GM21515 (cell line): Measurements from ENCODE around the gene BCL11A.

Source experiments
- ATAC-seq: cut with Tn5 transposase; IDR thresholded peaks from one replicate; pipeline ENCODE4 v1.9.1; 2021; ENCODE audit not compliant: unreplicated experiment

The BCL11A gene

GRCh38 chr2:60559880-60560279, 6.4 kb upstream of the BCL11A start:
- ATAC-seq = no peak

- ATAC-seq = no peak
Observed at GRCh38 chr2:60558536-60558935, 5.1 kb upstream of the BCL11A start.

GRCh38 chr2:60557486-60557864, 4.0 kb upstream of the BCL11A start:
- no peak for ATAC-seq

DNA sequence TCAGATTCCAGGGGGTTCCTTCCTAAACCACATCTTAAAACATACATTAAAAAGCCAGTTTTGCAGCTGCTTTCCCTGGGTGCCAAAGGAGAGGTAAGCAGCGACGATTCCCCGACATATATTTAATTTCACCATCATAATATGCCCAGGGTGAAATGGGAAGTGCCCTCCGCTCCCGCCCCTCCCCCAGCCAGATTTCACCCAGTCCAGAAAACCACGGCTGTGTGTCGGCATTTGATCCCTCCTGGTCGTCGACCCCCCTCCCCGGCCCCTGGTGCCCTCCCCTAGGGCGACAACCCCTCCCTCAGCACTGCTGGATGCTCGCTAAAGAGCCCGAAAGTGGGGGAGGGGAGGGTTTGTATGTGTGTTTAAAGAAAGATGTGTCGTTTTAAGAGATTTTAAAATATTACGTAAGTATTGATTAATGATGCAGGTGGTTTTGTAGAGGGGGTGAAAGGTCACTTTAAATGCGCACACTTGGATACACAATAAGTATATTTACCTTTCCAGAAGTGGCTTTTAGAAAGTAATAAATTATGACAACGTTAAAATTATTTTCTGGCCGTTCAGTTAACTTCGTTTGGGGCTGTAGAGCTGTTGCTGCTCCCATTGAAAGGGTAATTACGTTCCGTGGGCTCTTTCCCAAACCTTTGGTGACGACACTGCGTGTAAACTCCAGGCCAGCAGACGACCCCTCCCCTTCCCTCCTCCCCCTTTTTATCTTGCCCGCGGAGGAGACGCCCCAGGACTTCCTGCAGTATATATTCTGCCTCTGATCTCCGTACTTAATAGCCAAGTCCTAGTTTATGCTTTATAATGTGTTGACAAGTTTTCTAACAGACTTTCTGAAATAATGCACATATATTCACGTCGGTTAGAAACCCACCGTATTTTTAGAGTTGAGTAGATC, 3.4 kb upstream of the BCL11A start:
- ATAC-seq = no peak

GRCh38 chr2:60556175-60556574, 2.7 kb upstream of the BCL11A start:
- ATAC-seq = no peak

DNA sequence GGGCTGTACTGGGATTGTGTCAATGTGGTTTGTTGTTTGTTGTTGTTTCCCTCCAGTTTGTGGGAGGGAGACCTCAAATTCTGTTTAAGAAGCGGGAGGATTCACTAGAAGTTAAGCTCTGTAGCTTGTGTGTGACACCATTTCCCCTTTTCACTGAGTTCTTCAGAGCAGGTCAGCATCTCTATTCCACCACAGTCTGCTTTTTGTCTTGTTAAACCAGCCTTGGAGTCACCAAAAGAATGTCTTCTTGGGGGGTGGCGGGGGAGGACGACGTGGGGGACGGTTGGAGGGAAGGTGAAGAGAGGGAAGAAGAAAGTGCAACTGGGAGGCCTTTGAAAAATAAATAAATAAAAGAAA, 2.3 kb upstream of the BCL11A start:
- peak; percentile 8 for ATAC-seq

GRCh38 chr2:60555066-60555782, 1.8 kb upstream of the BCL11A start:
- peak; percentile 36 for ATAC-seq

DNA sequence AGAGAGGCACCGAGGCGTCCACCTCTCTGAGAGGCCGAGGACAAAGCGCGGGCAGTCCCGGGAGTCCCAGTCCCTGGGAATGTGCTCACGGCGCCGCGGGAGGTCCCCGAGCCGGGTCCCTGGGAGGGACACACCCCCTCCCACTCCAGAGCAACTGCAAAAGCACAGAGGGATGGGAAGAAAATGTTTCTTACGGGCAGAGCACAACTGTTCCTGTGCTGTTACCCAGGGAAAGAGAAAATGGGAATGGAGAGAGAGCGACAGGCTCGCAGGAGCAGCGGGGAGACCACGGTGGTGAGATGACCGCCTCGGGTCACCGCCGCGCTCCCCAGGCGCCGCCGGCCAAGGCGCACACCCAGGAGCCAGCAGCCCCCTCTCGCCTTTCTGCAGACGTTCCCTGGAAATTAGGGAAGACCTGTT, 1.2 kb upstream of the BCL11A start:
- no peak for ATAC-seq

GRCh38 chr2:60554074-60554645, 706 bp upstream of the BCL11A start:
- ATAC-seq = peak; percentile 18

DNA sequence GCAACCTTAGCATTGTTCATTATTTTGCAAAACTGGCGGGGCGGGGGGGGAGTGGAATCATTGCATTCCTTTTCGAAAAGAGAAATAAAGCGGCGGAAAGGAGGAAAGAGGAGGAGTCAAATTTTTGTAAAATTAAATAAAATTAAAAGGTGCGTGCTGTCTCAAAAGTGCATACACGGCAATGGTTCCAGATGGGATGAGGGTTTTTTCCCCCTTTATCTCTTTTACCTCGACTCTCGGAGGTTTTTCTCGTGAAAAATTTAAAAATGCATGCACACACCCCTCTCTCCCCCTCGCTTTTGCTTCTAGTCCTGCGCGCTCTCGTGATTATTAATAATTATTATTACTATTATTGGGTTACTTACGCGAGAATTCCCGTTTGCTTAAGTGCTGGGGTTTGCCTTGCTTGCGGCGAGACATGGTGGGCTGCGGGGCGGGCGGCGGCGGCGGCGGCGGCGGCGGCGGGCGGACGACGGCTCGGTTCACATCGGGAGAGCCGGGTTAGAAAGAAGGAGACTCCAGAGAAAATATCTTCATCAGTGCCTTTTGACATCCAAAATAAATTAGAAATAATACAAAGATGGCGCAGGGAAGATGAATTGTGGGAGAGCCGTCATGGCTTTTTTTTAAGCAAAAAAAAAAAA, 481 bp downstream of the BCL11A start:
- no peak for ATAC-seq

DNA sequence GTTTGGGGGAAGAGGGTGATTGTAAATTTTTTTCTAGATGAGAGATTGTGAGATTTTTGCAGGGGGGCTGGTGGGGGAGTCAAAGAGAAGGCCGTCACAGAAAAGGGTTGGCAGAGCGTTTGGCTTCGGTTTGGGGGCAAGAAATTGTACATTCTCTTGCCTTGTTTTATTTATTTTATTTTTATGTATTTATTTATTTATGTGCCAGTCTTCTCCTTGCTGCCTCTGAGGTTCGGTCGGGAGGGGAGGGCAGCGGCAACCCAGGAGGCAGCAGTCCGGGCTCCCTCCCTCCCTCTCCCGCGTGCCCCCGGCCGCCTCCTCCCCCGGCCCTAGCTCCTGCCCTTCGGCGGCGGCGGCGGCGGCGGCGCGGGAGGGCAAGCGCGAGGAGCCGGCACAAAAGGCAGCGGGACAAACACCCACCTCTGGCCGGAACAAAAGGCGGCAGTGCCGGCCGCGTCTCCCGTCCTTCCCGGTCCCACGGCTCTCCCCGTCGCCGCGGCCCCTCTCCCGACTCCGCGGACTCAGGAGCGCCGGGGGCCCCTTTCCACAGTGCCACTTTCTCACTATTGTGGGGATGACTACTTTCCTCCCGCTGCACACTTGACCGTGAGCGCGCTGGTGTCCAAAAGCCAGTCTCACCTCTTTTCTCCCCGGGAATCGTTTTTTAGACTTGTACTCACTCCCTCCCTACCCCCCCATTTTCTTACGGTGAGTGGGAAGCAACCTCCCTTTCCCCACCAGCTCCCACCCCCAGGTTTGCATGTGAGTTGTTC, 1.2 kb downstream of the BCL11A start:
- ATAC-seq = no peak

GRCh38 chr2:60551240-60552077, 2.0 kb downstream of the BCL11A start:
- no peak for ATAC-seq

- ATAC-seq = no peak
Observed at GRCh38 chr2:60550984-60551239, 2.5 kb downstream of the BCL11A start.

- ATAC-seq = peak; percentile 50
Observed at GRCh38 chr2:60550178-60550983, 3.1 kb downstream of the BCL11A start.

DNA sequence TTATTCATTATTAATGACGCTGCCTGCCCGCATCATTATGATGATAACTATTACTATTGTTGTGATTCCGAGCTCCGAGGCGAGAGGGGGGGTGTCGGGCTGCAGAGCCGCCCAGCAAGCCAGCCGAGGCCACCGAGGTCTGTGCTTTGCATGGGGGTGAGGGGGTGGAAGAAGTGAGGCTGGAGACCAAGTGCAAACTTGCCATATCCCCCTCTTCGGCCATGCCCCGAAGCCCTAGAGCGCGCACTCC, 3.6 kb downstream of the BCL11A start:
- ATAC-seq = no peak

DNA sequence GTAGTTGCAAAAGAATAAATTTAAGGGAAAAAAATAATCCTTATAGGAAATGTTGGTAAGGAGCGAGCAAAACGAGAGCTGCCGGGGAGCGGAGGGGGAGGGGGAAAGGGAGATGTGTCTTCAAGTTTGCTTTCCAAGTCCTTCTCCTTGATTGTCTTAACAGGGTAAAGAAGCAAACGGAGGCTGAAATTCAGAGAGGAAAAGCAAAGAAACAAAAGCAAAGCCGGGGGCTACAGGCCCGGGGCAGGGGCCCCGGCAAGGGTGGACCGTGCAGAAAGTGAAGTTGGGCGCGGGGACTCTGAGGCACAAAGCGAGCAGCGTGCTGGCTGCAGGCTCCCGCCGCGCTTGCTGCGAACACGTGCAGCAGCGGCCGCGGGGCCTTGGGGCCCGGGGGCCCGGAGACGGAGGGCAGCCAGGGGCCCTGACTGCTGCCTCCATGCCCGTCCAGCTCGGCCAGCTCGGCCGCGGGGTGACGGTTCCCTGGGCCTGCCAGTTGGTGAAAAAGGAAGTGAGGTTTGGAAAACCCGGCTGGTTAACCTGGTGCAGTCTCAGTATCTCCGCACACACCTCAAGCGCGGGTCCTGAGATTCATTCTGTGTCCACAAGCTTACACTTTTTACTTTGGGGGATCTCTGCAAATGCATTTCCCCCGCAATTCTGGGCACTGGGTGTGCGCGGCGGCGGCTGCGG, 4.1 kb downstream of the BCL11A start:
- no peak for ATAC-seq

DNA sequence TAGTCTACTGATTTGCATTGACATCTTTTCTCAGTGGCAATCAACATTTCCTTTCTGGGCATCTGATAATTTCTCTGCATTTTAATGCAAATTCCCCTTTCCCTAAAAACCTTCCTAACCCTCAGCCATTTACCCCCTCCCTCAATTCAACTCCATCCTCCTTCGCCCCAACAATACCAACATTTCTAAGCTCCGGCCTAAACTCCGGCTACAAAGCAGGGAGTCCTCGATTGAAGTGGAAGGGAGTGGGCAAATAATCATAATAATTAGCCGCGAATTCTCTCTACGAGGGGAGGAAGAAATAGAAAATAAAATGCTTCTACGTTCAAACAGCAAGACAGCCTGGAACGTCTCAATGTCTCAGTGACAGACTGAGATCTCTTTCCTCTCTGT, 4.6 kb downstream of the BCL11A start:
- ATAC-seq = no peak

DNA sequence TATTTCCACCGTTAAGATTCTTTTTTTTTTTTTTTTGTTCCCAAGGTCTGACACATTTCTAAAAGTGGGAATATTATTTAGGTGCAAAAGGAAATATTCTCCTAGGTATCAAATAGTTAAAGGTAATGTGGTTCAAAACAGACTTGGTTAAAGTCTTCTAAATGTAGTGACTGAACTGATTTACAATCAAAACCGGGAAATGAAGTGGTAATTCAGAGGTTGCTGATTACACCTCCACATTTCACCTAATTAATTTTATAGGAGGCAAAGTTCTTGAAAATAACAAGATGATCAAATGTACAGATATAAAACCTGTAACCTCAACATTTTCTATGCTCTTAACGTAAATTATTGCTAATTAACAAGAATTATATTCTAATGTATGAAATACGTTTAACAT, 5.1 kb downstream of the BCL11A start:
- no peak for ATAC-seq

DNA sequence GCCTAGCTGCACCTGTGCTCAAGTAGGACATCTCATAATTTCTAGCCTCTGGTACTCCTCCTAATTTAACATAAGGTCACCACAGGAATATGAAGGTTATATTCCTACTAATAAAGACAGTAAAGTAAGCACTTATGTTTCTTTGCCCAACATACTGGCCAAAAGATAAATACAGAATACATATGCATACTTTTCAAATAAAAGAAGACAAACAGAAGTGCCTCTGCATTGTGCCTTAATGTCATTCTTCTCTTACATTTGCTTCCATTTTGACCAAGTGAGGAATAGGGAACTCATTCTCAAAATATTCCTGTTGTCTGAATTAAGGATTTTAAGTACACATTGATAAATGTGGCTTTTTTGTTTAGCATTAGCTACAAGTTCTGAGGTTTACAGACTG, 5.6 kb downstream of the BCL11A start:
- ATAC-seq = no peak
